Neural progenitor cell (in vitro differentiated cells): Measurements from ENCODE around the gene AP5Z1.

Experiments used
- EZH2 ChIP-seq: fragments of 200-600 bp; sonication (generic); IDR thresholded peaks from 2 replicates; pipeline ENCODE4 v1.6.1; 2017; ENCODE audit warnings: antibody characterized with exemption, mild to moderate bottlenecking, moderate library complexity
- TF ChIP-seq, protein P1 (sequence below): fragments of 200-600 bp; sonication (generic); IDR thresholded peaks from 2 replicates; pipeline ENCODE4 v1.5.1; 2017; ENCODE audit warnings: antibody characterized with exemption, mild to moderate bottlenecking

DNA sequence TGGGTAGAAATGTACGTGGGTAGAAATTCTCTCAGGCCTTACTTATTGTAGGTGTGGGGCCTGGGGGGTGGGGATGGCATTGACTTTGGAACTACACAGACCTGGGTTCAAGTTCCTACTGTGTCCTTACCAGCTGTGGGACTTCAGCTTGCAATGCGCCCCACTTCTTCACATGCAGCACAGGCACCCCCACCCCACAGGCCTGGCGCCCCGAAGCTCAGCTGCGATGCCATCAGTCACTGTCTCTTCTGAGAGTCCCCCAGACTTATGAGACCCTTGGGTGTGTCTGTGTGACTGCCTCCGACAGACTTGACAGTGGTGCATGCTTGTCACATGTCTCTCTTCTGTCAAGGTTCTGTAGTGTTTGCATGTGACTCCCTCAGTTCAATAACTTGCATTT lies 3.1 kb upstream of the AP5Z1 start:
- TF ChIP-seq, protein P1, sequence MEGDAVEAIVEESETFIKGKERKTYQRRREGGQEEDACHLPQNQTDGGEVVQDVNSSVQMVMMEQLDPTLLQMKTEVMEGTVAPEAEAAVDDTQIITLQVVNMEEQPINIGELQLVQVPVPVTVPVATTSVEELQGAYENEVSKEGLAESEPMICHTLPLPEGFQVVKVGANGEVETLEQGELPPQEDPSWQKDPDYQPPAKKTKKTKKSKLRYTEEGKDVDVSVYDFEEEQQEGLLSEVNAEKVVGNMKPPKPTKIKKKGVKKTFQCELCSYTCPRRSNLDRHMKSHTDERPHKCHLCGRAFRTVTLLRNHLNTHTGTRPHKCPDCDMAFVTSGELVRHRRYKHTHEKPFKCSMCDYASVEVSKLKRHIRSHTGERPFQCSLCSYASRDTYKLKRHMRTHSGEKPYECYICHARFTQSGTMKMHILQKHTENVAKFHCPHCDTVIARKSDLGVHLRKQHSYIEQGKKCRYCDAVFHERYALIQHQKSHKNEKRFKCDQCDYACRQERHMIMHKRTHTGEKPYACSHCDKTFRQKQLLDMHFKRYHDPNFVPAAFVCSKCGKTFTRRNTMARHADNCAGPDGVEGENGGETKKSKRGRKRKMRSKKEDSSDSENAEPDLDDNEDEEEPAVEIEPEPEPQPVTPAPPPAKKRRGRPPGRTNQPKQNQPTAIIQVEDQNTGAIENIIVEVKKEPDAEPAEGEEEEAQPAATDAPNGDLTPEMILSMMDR: no peak
- no peak for TF ChIP-seq EZH2
